Calu3 (cell line): ENCODE data around the gene ATXN7L1. TPM values are rescaled to one million over a fixed set of nuclear protein-coding genes. Genes with fewer than 3 reads are reported as not detected.

ENCODE experiments used
- BruUV-seq: library from RNA; stranded (reverse); fragments of 400-500 nt; replicated peaks from 2 replicates; lab custom pipeline; 2021; lab: Mats Ljungman, UMichigan
- CTCF ChIA-PET: fragments of 300-600 bp; sonication (Branson Sonifier 250); formaldehyde crosslinking; loops from one replicate; lab custom pipeline; 2022; ENCODE audit warnings: antibody characterized with exemption; lab: Charles Lee
- DNase-seq: peaks from one replicate; pipeline ENCODE4 v3.0.0; 2022
- H3K27ac Mint-ChIP-seq: one replicate; pipeline ENCODE4 v1.8.0; 2022; ENCODE audit warnings: mixed read lengths; ENCODE audit not compliant: unreplicated experiment
- H3K27me3 Mint-ChIP-seq: one replicate; pipeline ENCODE4 v1.8.0; 2022; ENCODE audit warnings: mixed read lengths; ENCODE audit not compliant: unreplicated experiment
- H3K36me3 Mint-ChIP-seq: one replicate; pipeline ENCODE4 v1.8.0; 2022; ENCODE audit warnings: mild to moderate bottlenecking, moderate library complexity, mixed read lengths; ENCODE audit not compliant: insufficient read depth, unreplicated experiment
- H3K4me1 Mint-ChIP-seq: one replicate; pipeline ENCODE4 v1.8.0; 2022; ENCODE audit warnings: mild to moderate bottlenecking, low read depth, mixed read lengths; ENCODE audit not compliant: unreplicated experiment
- H3K4me3 Mint-ChIP-seq: one replicate; pipeline ENCODE4 v1.8.0; 2022; ENCODE audit warnings: mild to moderate bottlenecking, low read depth, moderate library complexity, mixed read lengths; ENCODE audit not compliant: unreplicated experiment
- H3K9me3 Mint-ChIP-seq: one replicate; pipeline ENCODE4 v1.8.0; 2022; ENCODE audit warnings: low read depth, mixed read lengths; ENCODE audit not compliant: unreplicated experiment
- CTCF ChIP-seq: fragments of 200-600 bp; IDR thresholded peaks from one replicate; pipeline ENCODE4 v1.8.0; 2022; ENCODE audit warnings: antibody characterized with exemption; ENCODE audit not compliant: unreplicated experiment
- intact Hi-C: fragments of 100-400 bp; cut with micrococcal nuclease; formaldehyde crosslinking; loops from one replicate; pipeline ENCODE4 v1.10.0; 2022; ENCODE audit not compliant: unreplicated experiment
- total RNA-seq: library from RNA; stranded (reverse); gene quantifications from 2 replicates; pipeline ENCODE4 v1.2.3, GENCODE V29; 2022

ATXN7L1 gene
- total RNA-seq, 1 experiment from 2014 or later, result 12.0 TPM

GRCh38 chr7:105861224-105861623, 15.2 kb downstream of the ATXN7L1 start:
- DNase-seq, result no peak
- intact Hi-C loops, result no loop called here
- no peak for TF ChIP-seq CTCF
- Mint-ChIP-seq H3K9me3 (no peaks in the 10 kb centered on the region), H3K36me3 (no peaks in the 10 kb centered on the region), H3K27me3 (no peaks in the 10 kb centered on the region), H3K4me3 (no peak overlapping the region), H3K27ac (no peak overlapping the region), H3K4me1 (peaks cover 9% of the 10 kb centered on the region)
- CTCF ChIA-PET, result no interaction called here
- no TSS peak for BruUV-seq

GRCh38 chr7:105860793-105861192, 15.6 kb downstream of the ATXN7L1 start:
- H3K4me1 Mint-ChIP-seq, result peaks cover 9% of the 10 kb centered on the region
- no peaks in the 10 kb centered on the region for H3K27me3 Mint-ChIP-seq
- no peaks in the 10 kb centered on the region for H3K36me3 Mint-ChIP-seq
- intact Hi-C loops, result no loop called here
- BruUV-seq, result no TSS peak
- H3K27ac Mint-ChIP-seq, result no peak overlapping the region
- TF ChIP-seq CTCF, result no peak
- no peaks in the 10 kb centered on the region for H3K9me3 Mint-ChIP-seq
- H3K4me3 Mint-ChIP-seq, result no peak overlapping the region
- no peak for DNase-seq
- CTCF ChIA-PET, result no interaction called here

- Mint-ChIP-seq H3K4me3 (no peak overlapping the region), H3K27me3 (no peaks in the 10 kb centered on the region), H3K4me1 (peaks cover 9% of the 10 kb centered on the region), H3K27ac (no peak overlapping the region), H3K36me3 (no peaks in the 10 kb centered on the region), H3K9me3 (no peaks in the 10 kb centered on the region)
- CTCF ChIA-PET, result no interaction called here
- intact Hi-C loops, result no loop called here
- no peak for TF ChIP-seq CTCF
- no peak for DNase-seq
- no TSS peak for BruUV-seq
Observed at GRCh38 chr7:105857009-105857952, 19.1 kb downstream of the ATXN7L1 start.

GRCh38 chr7:105854498-105854897, 21.9 kb downstream of the ATXN7L1 start:
- no peak overlapping the region for H3K4me3 Mint-ChIP-seq
- no peaks in the 10 kb centered on the region for H3K36me3 Mint-ChIP-seq
- H3K27ac Mint-ChIP-seq, result no peak overlapping the region
- TF ChIP-seq CTCF, result no peak
- H3K27me3 Mint-ChIP-seq, result no peaks in the 10 kb centered on the region
- H3K4me1 Mint-ChIP-seq, result peaks cover 19% of the 10 kb centered on the region
- H3K9me3 Mint-ChIP-seq, result no peaks in the 10 kb centered on the region
- no TSS peak for BruUV-seq
- no peak for DNase-seq
- intact Hi-C loops, result no loop called here
- CTCF ChIA-PET, result interaction anchor here (0.7 kb wide), 2 partner anchors 10 to 39 kb away, joined by 3 to 5 read pairs; no protein-coding TSS in a partner anchor
